T-helper 1 cell treated with Interleukin-12 subunit alpha and Interleukin-12 subunit beta and Interleukin-4 antibody, amounts not matched to agents 30 μg/mL and 1 μg/mL, for 36 hours (primary cell): ENCODE measurements around the gene SLC12A4.
"Not testable (repeated sequence)": the region's sequence is repeated elsewhere in the genome, so short reads cannot be mapped to it uniquely, and the experiment has no call there.

ENCODE experiments used
- H3K27ac Mint-ChIP-seq: one replicate; pipeline ENCODE4 v1.8.0; 2021; ENCODE audit warnings: mild to moderate bottlenecking, mixed read lengths
- H3K27me3 Mint-ChIP-seq: one replicate; pipeline ENCODE4 v1.8.0; 2021; ENCODE audit warnings: low read depth, mixed read lengths
- H3K36me3 Mint-ChIP-seq: one replicate; pipeline ENCODE4 v1.8.0; 2021; ENCODE audit warnings: low read depth, mixed read lengths
- H3K4me1 Mint-ChIP-seq: one replicate; pipeline ENCODE4 v1.8.0; 2021; ENCODE audit warnings: low read depth, mixed read lengths
- H3K4me3 Mint-ChIP-seq: one replicate; pipeline ENCODE4 v1.8.0; 2021; ENCODE audit warnings: mild to moderate bottlenecking, moderate library complexity, mixed read lengths
- H3K9me3 Mint-ChIP-seq: one replicate; pipeline ENCODE4 v1.8.0; 2021; ENCODE audit warnings: mixed read lengths

The SLC12A4 gene

DNA sequence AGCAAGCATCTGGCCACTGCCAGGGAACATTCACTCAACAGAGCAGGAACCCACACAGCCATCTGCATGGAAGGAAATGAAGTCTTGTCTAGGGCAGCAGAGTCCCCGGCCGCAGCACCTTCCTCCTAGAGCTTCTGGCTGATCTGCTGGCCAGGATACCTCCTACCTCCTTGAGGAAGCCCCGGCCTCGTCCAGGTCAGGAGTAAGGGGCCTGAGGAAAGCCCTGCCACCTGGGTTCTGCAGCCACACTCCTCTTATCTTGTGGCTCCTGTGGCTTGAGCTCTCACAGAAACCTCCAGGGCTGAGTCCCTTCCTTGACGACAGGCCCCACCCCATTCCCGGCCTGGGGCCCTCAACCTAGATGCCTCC, 25.6 kb upstream of the SLC12A4 start:
- peak overlapping the region; percentile 83 for H3K4me3 Mint-ChIP-seq
- H3K27ac Mint-ChIP-seq: peak overlapping the region; percentile 98
- H3K9me3 Mint-ChIP-seq, H3K36me3 Mint-ChIP-seq, H3K27me3 Mint-ChIP-seq: not testable (repeated sequence)
- peaks cover 30% of the 10 kb centered on the region for H3K4me1 Mint-ChIP-seq

DNA sequence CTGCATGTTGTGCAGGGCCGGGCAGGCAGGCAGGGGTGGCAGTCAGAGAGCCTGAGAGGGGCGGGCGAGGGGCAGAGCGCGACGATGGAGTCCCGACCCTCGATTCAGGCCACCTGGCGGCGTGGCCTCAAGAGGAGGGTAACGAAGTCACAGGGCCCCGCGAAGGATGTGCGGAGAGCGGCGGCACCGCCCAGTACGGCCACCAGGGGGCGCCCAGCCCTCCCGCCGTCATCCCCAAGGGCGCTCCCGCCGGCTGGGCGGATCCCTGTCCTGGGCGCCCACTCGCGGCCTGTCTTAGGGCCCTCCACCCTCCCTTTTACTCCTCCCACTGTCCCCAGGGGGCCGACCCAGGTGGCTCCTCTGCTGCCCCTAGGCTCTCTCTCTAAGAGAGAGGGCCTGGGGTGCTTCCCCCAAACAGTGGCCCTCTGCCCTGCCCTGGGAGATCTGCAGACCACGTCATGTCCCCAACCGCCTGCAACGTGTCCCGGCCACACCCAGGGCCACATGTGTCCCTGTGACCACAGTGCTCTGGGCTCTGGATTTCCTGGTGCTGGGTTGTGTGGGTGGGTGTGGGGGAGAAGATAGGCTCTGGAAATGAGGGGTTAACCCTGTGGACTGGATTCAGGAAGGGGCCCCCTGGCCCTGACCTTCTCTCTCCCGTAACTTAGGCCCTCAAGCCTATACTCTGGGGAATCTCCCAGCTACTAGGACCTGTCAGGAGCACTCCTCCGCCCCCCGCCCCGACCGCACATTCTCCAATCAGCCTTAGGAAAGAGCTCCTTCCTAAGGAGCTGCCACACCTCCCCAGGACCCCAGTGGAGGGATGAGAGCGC, 25.0 kb upstream of the SLC12A4 start:
- Mint-ChIP-seq H3K4me1 (peaks cover 25% of the 10 kb centered on the region), H3K4me3 (peak overlapping the region; percentile 83), H3K27me3 (no peaks in the 10 kb centered on the region), H3K27ac (peak overlapping the region; percentile 98), H3K36me3 (no peaks in the 10 kb centered on the region), H3K9me3 (no peaks in the 10 kb centered on the region)

DNA sequence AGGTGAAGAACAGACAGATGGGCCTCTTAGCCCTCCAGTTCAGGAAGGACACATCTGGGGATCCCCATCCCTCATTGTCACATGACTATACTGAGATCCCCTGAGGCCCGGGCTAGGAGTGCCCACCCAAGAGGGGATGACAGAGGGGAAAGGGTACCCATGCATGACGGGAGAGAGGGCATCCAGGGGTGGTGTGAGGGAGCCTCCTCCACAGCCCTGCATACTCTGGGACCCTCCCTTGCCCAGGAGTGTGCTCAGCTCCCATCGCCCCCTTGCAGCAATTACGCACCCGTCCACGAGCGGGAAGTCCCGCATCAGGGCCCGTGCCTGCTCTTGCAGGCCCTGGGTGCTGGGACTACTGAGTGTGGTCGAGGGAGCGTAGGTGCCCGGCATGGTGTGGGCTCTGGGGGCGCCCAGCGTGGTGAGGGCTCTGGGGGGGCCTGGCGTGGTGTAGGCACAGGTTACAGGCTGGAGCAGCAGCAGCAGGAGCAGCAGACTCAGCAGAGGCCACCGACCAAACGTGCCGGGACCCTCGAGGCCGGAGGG, 24.3 kb upstream of the SLC12A4 start:
- peak overlapping the region; percentile 82 for H3K27ac Mint-ChIP-seq
- peaks cover 30% of the 10 kb centered on the region for H3K4me1 Mint-ChIP-seq
- no peak overlapping the region for H3K4me3 Mint-ChIP-seq
- H3K27me3 Mint-ChIP-seq: no peaks in the 10 kb centered on the region
- H3K36me3 Mint-ChIP-seq: peaks cover 2% of the 10 kb centered on the region
- no peaks in the 10 kb centered on the region for H3K9me3 Mint-ChIP-seq

DNA sequence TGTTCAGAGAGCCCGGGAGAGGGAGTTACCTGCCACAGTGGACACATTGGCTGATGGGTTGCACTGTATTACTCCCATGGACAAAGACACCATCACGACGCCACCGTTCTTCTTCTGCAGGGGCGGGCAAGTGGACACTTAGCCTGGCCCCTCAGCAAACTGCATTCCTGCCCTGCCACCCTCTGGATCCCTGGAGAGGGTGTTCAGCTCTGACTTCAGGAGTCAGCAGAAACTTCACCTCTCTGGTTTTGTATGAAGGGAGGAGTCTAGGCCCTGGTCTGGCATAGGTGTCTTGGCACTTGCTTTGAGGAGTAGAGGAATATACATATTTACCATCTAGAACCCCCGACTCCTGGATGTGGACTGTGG, 21.6 kb upstream of the SLC12A4 start:
- no peaks in the 10 kb centered on the region for H3K9me3 Mint-ChIP-seq
- H3K36me3 Mint-ChIP-seq: peaks cover 2% of the 10 kb centered on the region
- no peak overlapping the region for H3K4me3 Mint-ChIP-seq
- H3K27ac Mint-ChIP-seq: no peak overlapping the region
- no peaks in the 10 kb centered on the region for H3K27me3 Mint-ChIP-seq
- peaks cover 21% of the 10 kb centered on the region for H3K4me1 Mint-ChIP-seq

DNA sequence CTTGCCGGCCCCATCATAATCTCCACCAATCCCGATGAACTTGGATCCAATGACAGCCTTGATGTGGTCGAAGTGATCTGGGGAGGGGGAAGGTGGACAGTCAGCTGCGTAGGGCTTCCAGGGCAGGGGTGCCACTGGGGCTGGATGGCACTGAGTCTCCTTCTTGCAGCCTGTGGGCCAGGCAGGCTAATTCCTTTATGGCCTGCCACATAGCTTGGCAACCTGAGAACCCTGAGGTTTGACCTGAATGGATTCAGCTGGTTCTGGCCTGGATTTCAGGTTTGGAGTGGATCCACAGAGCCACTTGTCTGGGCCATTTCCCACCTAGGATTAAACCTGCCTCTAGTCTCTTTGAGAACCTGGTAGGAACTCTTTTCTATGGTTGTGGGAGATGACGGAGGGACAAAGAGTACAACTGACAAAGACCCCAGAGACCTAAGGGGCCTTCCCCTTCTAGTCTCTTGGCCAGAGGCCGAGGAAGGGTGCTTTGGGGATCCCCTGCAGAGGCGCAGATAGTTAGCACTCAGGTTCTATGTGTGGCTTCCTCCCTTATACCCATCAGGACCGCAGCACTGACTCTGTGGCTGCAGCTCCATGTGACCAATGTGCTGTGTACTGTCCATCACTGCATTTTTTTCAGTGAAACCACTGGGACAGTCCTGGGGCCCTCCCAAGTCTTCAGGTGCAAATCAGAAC, 21.0 kb upstream of the SLC12A4 start:
- Mint-ChIP-seq H3K4me1 (peaks cover 23% of the 10 kb centered on the region), H3K27ac (no peak overlapping the region), H3K9me3 (no peaks in the 10 kb centered on the region)

DNA sequence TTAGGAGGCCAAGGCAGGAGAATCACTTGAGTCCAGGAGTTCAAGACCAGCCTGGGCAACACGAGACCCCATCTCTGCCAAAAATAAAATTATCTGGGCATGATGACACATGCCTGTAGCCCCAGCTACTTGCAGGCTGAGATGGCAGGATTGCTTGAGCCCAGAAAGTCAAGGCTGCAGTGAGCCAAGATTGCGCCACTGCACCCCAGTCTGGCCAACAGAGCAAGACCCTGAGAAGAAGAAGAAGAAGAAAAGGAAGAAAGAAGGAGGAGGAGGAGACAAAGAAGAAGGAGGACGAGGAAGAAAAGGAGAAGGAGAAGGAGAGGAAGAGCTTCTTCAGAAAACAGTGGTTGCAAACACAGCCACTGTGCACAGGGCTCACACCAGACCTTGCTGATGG, 20.2 kb upstream of the SLC12A4 start:
- Mint-ChIP-seq H3K4me1 (peaks cover 26% of the 10 kb centered on the region), H3K9me3 (no peaks in the 10 kb centered on the region), H3K36me3 (peaks cover 2% of the 10 kb centered on the region), H3K27me3 (no peaks in the 10 kb centered on the region), H3K27ac (no peak overlapping the region), H3K4me3 (no peak overlapping the region)

More for the DNA sequence above, 21.0 kb upstream of the SLC12A4 start:
- Mint-ChIP-seq H3K36me3 (peaks cover 2% of the 10 kb centered on the region), H3K4me3 (no peak overlapping the region), H3K27me3 (no peaks in the 10 kb centered on the region)

DNA sequence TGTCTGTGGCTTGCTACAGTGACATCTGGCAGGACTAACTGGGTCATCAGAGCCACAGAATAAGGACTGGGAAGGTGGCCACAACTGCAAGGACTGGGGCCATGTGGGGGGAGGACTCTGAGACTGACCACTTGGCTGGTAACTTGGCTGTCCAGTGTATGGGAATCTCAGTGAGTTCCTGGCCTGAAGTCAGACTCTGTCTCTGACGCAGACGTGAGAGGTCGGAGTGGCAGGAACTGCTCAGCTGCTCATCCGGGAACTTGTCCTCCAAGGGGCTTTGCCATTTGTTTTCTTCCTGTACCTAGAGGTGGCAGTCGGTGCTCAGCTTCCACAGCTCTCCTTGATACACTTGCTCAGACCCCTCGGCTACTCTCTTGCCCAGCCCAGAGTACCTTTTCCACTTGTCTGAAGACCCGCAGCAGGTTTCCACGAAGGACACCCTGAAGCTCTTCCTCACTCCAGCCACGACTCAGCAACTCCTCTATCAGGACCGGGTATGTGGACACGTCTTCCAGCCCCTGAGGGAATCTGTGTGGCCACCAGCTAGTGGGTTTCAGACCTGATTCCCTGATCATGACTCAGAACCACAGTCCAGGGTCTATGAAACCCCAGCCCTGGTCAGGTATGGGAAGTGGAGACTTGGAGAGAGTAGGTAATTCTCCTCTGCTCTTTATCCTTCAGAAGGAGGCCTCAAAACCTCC, 19.2 kb upstream of the SLC12A4 start:
- H3K4me3 Mint-ChIP-seq: no peak overlapping the region
- H3K27me3 Mint-ChIP-seq: no peaks in the 10 kb centered on the region
- peaks cover 31% of the 10 kb centered on the region for H3K4me1 Mint-ChIP-seq
- no peaks in the 10 kb centered on the region for H3K9me3 Mint-ChIP-seq
- peak overlapping the region; percentile 11 for H3K27ac Mint-ChIP-seq
- peaks cover 2% of the 10 kb centered on the region for H3K36me3 Mint-ChIP-seq

DNA sequence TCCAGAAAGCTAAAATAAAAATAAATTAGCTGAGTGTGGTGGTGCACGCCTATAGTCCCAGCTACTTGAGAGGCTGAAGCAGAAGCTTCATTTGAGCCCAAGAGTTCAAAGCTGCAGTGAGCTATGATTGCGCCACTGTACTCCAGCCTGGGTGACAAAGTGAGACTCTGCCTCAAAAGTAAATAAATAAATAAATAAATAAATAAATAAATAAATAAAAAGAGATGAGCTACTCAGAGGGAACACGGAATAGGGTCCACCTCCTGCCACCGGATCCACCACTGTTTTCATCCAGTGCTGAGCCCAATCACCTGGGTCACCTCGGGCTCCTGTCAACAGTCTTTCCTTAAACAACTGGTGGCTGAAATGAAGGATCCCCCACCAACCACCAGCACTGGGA, 18.5 kb upstream of the SLC12A4 start:
- peaks cover 2% of the 10 kb centered on the region for H3K36me3 Mint-ChIP-seq
- peaks cover 28% of the 10 kb centered on the region for H3K4me1 Mint-ChIP-seq
- H3K9me3 Mint-ChIP-seq: no peaks in the 10 kb centered on the region
- H3K27ac Mint-ChIP-seq: no peak overlapping the region
- H3K27me3 Mint-ChIP-seq: no peaks in the 10 kb centered on the region
- no peak overlapping the region for H3K4me3 Mint-ChIP-seq

DNA sequence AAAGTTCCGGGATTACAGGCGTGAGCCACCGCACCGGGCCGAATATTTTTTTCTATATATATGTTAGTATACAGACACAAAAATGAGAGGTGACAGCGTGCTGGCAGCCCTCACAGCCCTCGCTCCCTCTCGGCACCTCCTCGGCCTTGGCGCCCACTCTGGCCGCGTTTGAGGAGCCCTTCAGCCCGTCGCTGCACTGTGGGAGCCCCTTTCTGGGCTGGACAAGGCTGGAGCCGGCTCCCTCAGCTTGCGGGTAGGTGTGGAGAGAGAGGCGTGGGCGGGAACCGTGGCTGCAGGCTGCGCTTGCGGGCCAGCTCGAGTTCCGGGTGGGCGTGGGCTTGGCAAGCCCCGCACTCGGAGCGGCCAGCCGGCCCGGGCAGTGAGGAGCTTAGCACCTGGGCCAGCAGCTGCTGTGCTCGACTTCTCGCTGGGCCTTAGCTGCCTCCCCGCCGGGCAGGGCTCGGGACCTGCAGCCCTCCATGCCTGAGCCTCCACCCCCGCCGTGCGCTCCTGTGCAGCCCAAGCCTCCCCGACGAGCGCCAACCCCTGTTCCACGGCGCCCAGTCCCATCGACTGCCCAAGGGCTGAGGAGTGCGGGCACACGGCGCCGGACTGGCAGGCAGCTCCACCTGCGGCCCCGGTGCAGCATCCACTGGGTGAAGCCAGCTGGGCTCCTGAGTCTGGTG, 13.7 kb upstream of the SLC12A4 start:
- peaks cover 5% of the 10 kb centered on the region for H3K27me3 Mint-ChIP-seq
- peaks cover 23% of the 10 kb centered on the region for H3K4me1 Mint-ChIP-seq
- no peaks in the 10 kb centered on the region for H3K36me3 Mint-ChIP-seq
- H3K9me3 Mint-ChIP-seq: no peaks in the 10 kb centered on the region
- H3K4me3 Mint-ChIP-seq: no peak overlapping the region
- no peak overlapping the region for H3K27ac Mint-ChIP-seq

DNA sequence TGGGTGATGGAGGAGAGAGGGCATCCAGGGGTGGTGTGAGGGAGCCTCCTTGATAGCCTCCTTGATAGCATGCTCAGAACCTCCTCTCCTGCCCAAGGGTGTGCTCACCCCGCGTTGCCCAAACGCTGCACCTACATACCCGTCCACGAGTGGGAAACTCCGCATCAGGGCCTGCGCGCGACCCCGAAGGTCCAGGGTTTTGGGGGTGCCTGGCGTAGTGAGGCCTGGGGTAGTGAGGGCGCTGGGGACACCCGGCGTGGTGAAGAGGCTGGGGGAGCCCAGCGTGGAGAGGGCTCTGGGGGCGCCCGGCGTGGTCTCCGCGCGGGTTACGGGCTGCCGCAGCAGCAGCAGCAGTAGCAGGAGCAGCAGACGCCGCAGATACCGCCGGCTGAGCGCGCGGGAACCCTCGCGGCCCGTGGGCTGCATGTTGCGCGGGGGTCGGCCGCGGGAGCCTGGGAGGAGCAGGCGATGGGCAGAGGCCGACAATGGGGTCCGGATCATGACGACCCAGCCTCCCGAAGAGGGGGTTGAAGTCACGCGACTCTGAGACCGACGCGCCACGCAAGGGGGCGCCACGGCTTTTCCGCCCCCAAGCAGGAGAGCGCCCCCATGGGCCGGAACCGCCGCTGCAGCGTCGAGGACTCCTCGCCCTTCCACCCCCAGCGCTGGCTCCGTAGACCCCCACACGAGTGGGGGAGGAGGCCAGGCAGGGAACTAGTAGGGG, 11.7 kb upstream of the SLC12A4 start, which contains the start of gene DPEP3:
Gene DPEP3 (minus strand): TSS at position 545 of the 724 bp plus-strand sequence. CDS start 119 bp downstream, at position 426.
- H3K4me3 Mint-ChIP-seq: no peak within 1 kb of the TSS
- peaks cover 23% of the 10 kb centered on the region for H3K4me1 Mint-ChIP-seq
- no peak within 1 kb of the TSS for H3K27ac Mint-ChIP-seq
- H3K27me3 Mint-ChIP-seq: peaks cover 11% of the 10 kb centered on the region
- H3K9me3 Mint-ChIP-seq: no peaks in the 10 kb centered on the region
- H3K36me3 Mint-ChIP-seq: no peaks in the 10 kb centered on the region

DNA sequence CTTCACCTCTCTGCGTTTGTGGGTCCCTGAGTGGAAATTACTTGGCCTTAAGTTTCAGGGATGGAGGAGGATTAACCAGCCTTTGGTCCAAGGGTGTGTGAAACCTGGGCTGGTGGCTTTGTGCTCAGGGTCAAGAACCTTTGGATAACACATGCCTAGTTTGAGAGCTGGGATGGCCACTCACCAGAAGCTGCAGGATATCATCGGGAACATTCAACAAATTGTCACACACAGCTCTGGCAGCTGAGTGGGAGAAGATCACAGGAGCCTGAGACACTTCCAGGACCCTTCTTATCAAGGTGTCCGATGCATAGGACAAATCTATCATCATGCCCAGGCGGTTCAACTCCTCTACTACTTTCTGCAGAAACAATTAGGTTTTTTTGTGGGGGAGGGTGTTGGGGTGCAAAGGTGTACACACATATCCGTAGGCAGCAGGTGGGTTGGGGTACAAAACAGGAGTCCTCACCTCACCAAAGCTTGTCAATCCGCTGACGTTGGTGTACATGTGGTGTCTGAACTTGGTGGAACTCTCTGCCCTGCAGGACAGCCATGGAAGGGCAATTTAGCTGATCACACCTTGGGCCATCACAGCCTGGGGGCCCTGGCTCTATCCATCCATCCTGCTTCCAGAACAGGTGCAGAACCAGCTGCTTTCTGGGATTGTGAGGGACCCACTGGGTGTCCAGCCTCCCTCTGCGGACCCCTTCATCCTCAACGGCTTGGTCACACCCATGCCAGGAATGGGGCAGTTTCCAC, 9.2 kb upstream of the SLC12A4 start:
- Mint-ChIP-seq H3K4me1 (no peaks in the 10 kb centered on the region), H3K27ac (no peak overlapping the region)

DNA sequence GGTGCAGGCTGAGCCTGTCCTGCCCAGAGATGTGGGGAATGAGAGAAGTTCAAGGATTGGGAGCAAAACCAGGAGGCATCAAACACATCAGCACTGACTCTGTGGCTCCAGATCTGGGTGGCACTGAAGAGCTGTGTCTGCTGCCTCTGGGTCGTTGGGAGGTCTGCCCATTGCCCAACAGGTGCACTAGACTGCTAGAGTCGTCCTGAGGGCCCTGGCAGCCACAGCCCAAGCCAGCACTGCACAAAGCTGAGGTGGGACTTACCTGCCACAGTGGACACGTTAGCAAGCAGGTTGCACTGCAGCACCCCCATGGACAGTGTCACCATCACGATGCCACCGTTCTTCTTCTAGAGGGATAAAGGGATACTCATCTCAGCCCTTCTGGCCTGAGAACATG, 8.6 kb upstream of the SLC12A4 start:
- peaks cover 11% of the 10 kb centered on the region for H3K27me3 Mint-ChIP-seq
- no peak overlapping the region for H3K4me3 Mint-ChIP-seq
- H3K4me1 Mint-ChIP-seq: no peaks in the 10 kb centered on the region
- no peaks in the 10 kb centered on the region for H3K9me3 Mint-ChIP-seq
- H3K27ac Mint-ChIP-seq: no peak overlapping the region
- no peaks in the 10 kb centered on the region for H3K36me3 Mint-ChIP-seq

More for the DNA sequence above, 9.2 kb upstream of the SLC12A4 start:
- H3K4me3 Mint-ChIP-seq: no peak overlapping the region
- H3K9me3 Mint-ChIP-seq: no peaks in the 10 kb centered on the region
- H3K27me3 Mint-ChIP-seq: peaks cover 11% of the 10 kb centered on the region
- H3K36me3 Mint-ChIP-seq: no peaks in the 10 kb centered on the region

DNA sequence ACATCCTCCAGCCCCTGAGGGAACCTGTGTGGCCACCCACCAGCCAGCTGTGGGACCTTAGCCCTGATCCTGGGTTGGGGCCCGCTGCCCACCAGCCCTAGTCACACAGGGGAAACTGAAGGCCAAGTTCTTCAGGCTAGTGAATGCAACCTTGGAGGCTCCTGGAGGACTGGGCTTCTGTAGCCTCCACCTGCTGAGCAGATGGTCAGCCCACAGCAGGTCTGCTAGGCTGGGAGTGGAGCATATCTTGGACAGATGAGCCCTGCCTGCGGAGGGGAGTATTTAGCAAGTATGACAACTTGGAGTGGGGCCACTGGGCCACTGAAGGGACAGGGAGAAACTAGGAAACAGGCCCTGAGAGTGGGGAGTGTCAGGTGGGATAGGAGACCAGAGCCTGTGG, 7.8 kb upstream of the SLC12A4 start:
- H3K27me3 Mint-ChIP-seq: peaks cover 11% of the 10 kb centered on the region
- no peak overlapping the region for H3K4me3 Mint-ChIP-seq
- H3K36me3 Mint-ChIP-seq: no peaks in the 10 kb centered on the region
- no peak overlapping the region for H3K27ac Mint-ChIP-seq
- no peaks in the 10 kb centered on the region for H3K9me3 Mint-ChIP-seq
- H3K4me1 Mint-ChIP-seq: no peaks in the 10 kb centered on the region
